ENCODE measurements around the gene PPP2R2C. TPM values are rescaled to one million over a fixed set of nuclear protein-coding genes. Genes with fewer than 3 reads are reported as not detected.

Gene PPP2R2C
- total and polyA plus RNA-seq, 2 of the 4 experiments (the other 2 are of a cell fraction): 0.03 TPM; not detected in 1

DNA sequence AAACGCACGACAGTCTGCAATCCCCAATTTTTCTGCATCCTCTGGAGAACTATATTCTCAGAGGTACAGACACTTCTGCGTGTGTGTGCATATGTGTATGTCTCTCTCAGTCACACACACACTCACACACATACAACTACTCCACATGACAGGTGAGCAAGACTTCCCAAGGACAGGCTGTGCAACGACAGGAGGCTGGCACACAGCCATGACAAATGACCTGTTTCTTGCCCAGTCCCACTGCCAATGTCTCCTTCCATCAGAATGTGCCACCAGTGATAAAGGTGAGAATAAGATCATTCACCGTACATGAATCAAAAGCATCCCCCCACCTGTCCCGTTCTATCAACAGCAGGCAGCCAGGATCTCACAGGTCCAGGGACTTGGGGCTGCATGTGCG is 52.4 kb downstream of the PPP2R2C start:
- Histone ChIP-seq H4K91ac (ENCODE audit: insufficient read depth, low read depth, low read length) (no peak overlapping the region), H4K5ac (ENCODE audit: low read depth, low read length) (no peak overlapping the region), H3K9me3 (ENCODE audit: control insufficient read depth, insufficient read depth, low read length) (no peaks in the 10 kb centered on the region), H3K18ac (ENCODE audit: low read depth, low read length) (no peak overlapping the region), H3K4me3 (ENCODE audit: insufficient read depth, low read depth, low read length) (no peak overlapping the region), H3K27ac (ENCODE audit: insufficient read depth, low read length) (no peak overlapping the region), H2AFZ (replicated peaks; ENCODE audit: low read length, poor library complexity) (no peak overlapping the region), H2BK20ac (ENCODE audit: low read depth, low read length) (no peak overlapping the region), H2BK5ac (ENCODE audit: low read depth, low read length, poor library complexity, severe bottlenecking) (no peak overlapping the region), H3K4ac (ENCODE audit: low read depth, low read length) (no peak overlapping the region), H3K9ac (ENCODE audit: low read depth, low read length) (no peak overlapping the region), H2AK5ac (ENCODE audit: low read depth, low read length) (no peak overlapping the region), H3K79me1 (ENCODE audit: low read depth in 1 of 2, low read length in 2 of 2) (no peaks in the 10 kb centered on the region), H4K20me1 (ENCODE audit: insufficient read depth, low read length) (no peaks in the 10 kb centered on the region), H2AK9ac (replicated peaks; ENCODE audit: low read depth, low read length, poor library complexity) (no peak overlapping the region), H3K4me1 (ENCODE audit: control insufficient read depth, insufficient read depth, low read length) (no peaks in the 10 kb centered on the region), H3K23ac (ENCODE audit: low read depth, low read length) (no peak overlapping the region), H4K8ac (ENCODE audit: low read depth in 2 of 2, low read length in 2 of 2) (no peak overlapping the region), H3K27me3 (ENCODE audit: control insufficient read depth, insufficient read depth, low read length) (peaks cover 5% of the 10 kb centered on the region), H3K36me3 (ENCODE audit: control insufficient read depth, insufficient read depth, low read length) (no peaks in the 10 kb centered on the region), H3K9me1 (ENCODE audit: insufficient read depth, low read length) (no peaks in the 10 kb centered on the region), H3K14ac (replicated peaks; ENCODE audit: low read depth, low read length) (no peak overlapping the region), H3K56ac (ENCODE audit: extremely low read depth, insufficient read depth, low read length) (no peak overlapping the region), H2BK120ac (ENCODE audit: low read depth, low read length) (no peak overlapping the region), H3K4me2 (ENCODE audit: low read depth, low read length) (no peak overlapping the region), H2BK15ac (ENCODE audit: low read depth, low read length) (no peak overlapping the region)
- intact Hi-C loops (cut with micrococcal nuclease) (no loop called here), dilution Hi-C loops (cut with HindIII; ENCODE audit: low sequenced_read_pairs, unreplicated experiment) (no loop called here), in situ Hi-C loops (cut with MboI; ENCODE audit: low sequenced_read_pairs) (no loop called here)
- DNase-seq: no peak
- TF ChIP-seq MXI1 (IDR thresholded peaks at IDR 0.05; ENCODE audit: borderline replicate concordance, low read depth, low read length): no peak
- TF ChIP-seq NFE2L2 (IDR thresholded peaks at IDR 0.05; ENCODE audit: low read depth, low read length): no peak
- no peak for TF ChIP-seq MAFK (IDR thresholded peaks at IDR 0.05; ENCODE audit: low read depth, low read length)
- no peak for TF ChIP-seq POLR2A (IDR thresholded peaks at IDR 0.05; ENCODE audit: low read depth, low read length)
- no peak for TF ChIP-seq CHD1 (IDR thresholded peaks at IDR 0.05; ENCODE audit: low read depth, low read length)
- no peak for TF ChIP-seq BHLHE40 (IDR thresholded peaks at IDR 0.05; ENCODE audit: low read depth, low read length)
- TF ChIP-seq RFX5 (IDR thresholded peaks at IDR 0.05; ENCODE audit: low read depth, low read length): no peak
- no peak for TF ChIP-seq RCOR1 (IDR thresholded peaks at IDR 0.05; ENCODE audit: insufficient replicate concordance, low read length)
- TF ChIP-seq, protein P1, sequence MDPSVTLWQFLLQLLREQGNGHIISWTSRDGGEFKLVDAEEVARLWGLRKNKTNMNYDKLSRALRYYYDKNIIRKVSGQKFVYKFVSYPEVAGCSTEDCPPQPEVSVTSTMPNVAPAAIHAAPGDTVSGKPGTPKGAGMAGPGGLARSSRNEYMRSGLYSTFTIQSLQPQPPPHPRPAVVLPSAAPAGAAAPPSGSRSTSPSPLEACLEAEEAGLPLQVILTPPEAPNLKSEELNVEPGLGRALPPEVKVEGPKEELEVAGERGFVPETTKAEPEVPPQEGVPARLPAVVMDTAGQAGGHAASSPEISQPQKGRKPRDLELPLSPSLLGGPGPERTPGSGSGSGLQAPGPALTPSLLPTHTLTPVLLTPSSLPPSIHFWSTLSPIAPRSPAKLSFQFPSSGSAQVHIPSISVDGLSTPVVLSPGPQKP (IDR thresholded peaks at IDR 0.05; ENCODE audit: borderline replicate concordance, low read depth, low read length): no peak
- no peak for TF ChIP-seq MAZ (IDR thresholded peaks at IDR 0.05; ENCODE audit: borderline replicate concordance, low read depth, low read length)
- no peak for TF ChIP-seq SMC3 (IDR thresholded peaks at IDR 0.05; ENCODE audit: low read depth, low read length)
- TF ChIP-seq, protein P2, sequence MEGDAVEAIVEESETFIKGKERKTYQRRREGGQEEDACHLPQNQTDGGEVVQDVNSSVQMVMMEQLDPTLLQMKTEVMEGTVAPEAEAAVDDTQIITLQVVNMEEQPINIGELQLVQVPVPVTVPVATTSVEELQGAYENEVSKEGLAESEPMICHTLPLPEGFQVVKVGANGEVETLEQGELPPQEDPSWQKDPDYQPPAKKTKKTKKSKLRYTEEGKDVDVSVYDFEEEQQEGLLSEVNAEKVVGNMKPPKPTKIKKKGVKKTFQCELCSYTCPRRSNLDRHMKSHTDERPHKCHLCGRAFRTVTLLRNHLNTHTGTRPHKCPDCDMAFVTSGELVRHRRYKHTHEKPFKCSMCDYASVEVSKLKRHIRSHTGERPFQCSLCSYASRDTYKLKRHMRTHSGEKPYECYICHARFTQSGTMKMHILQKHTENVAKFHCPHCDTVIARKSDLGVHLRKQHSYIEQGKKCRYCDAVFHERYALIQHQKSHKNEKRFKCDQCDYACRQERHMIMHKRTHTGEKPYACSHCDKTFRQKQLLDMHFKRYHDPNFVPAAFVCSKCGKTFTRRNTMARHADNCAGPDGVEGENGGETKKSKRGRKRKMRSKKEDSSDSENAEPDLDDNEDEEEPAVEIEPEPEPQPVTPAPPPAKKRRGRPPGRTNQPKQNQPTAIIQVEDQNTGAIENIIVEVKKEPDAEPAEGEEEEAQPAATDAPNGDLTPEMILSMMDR (conservative IDR thresholded peaks at IDR 0.05; ENCODE audit: low read depth, low read length): no peak
- no peak for TF ChIP-seq CEBPB (IDR thresholded peaks at IDR 0.05; ENCODE audit: low read depth, low read length)
- TF ChIP-seq, protein P3, sequence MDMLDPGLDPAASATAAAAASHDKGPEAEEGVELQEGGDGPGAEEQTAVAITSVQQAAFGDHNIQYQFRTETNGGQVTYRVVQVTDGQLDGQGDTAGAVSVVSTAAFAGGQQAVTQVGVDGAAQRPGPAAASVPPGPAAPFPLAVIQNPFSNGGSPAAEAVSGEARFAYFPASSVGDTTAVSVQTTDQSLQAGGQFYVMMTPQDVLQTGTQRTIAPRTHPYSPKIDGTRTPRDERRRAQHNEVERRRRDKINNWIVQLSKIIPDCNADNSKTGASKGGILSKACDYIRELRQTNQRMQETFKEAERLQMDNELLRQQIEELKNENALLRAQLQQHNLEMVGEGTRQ (IDR thresholded peaks at IDR 0.05; ENCODE audit: low read depth, low read length): no peak
- TF ChIP-seq RAD21 (IDR thresholded peaks at IDR 0.05; ENCODE audit: low read length): no peak
- no TSS peak for BruUV-seq (replicated peaks)
- ChIA-PET CTCF (no interaction called here), POLR2A (ENCODE audit: unreplicated experiment) (no interaction called here)
- ATAC-seq (ENCODE audit: low read depth): no peak
- 100% methylated on average over 1 of the region's 7 CpGs; no CpG with 5 or more reads in 1 of the 2 experiments for WGBS, 2 experiments (ENCODE audit: extremely low coverage in 2 of 2, insufficient read length in 1 of 2)

Data from IMR-90 (cell line).